ENCODE results near the gene CDH23. TPM values are rescaled to one million over a fixed set of nuclear protein-coding genes. Genes with fewer than 3 reads are reported as not detected.

The CDH23 gene
- total RNA-seq, 2 experiments from 2014 or later: 4.0 to 4.5 TPM

- ChIA-PET POLR2A (no interaction called here), CTCF (no interaction called here)
- Mint-ChIP-seq H3K4me3 (no peak overlapping the region), H3K9me3 (no peaks in the 10 kb centered on the region), H3K27ac (no peak overlapping the region), H3K36me3 (ENCODE audit: low read depth) (no peaks in the 10 kb centered on the region), H3K4me1 (peaks cover 3% of the 10 kb centered on the region), H3K27me3 (no peaks in the 10 kb centered on the region)
- DNase-seq: no peak
These were observed 106.1 kb downstream of the CDH23 start for GRCh38 chr10:71502851-71503250.

DNA sequence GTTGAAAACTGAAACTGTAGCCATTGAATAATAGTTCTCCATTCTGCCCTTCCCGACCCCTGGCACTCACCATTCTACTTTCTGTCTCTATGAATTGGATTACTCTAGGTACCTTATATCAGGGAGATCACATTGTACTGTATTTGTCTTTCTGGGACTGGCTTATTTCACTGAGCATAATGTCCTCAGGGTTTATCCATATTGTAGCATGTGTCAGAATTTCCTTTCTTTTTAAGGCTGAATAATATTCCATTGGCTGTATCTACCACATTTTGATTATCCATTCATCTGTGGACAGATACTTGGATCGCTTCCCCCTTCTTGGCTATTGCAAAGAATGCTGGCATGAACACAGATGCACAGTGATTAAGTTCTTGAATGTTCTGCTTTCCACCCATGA lies 107.4 kb downstream of the CDH23 start:
- CTCF ChIA-PET: no interaction called here
- Mint-ChIP-seq H3K9me3 (no peaks in the 10 kb centered on the region), H3K27me3 (no peaks in the 10 kb centered on the region), H3K4me1 (peaks cover 3% of the 10 kb centered on the region), H3K27ac (no peak overlapping the region), H3K4me3 (no peak overlapping the region), H3K36me3 (ENCODE audit: low read depth) (no peaks in the 10 kb centered on the region)
- DNase-seq: no peak
- POLR2A ChIA-PET: no interaction called here

DNA sequence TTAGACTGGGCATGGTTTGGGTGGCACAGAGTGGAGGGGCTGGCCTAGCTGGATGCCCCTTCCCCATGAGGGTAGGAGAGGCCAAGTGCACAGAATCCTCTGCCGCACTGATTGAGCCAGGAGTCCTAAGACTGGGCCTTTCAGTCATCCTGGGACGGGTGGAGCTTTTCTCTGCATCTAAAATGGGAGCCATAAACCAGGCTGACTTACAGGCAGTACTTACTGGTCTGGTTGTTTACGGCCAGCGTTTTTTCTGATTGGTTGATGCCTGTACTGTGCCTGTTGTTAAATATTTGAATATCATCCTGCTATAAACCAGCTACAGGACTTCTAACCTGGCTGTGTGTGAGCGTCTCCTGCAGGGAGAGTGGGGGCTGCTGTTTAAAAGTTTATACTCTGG lies 107.8 kb downstream of the CDH23 start:
- H3K4me1 Mint-ChIP-seq: peaks cover 3% of the 10 kb centered on the region
- H3K27me3 Mint-ChIP-seq: no peaks in the 10 kb centered on the region
- CTCF ChIA-PET: no interaction called here
- no peaks in the 10 kb centered on the region for H3K9me3 Mint-ChIP-seq
- no peak for DNase-seq
- POLR2A ChIA-PET: no interaction called here
- no peak overlapping the region for H3K27ac Mint-ChIP-seq
- no peaks in the 10 kb centered on the region for H3K36me3 Mint-ChIP-seq (ENCODE audit: low read depth)
- no peak overlapping the region for H3K4me3 Mint-ChIP-seq

- ChIA-PET CTCF (no interaction called here), POLR2A (no interaction called here)
- Mint-ChIP-seq H3K27ac (no peak overlapping the region), H3K36me3 (ENCODE audit: low read depth) (no peaks in the 10 kb centered on the region), H3K4me3 (no peak overlapping the region), H3K4me1 (peaks cover 3% of the 10 kb centered on the region), H3K9me3 (no peaks in the 10 kb centered on the region), H3K27me3 (no peaks in the 10 kb centered on the region)
- DNase-seq: no peak
These were observed 109.1 kb downstream of the CDH23 start for GRCh38 chr10:71505862-71506261.

GRCh38 chr10:71509444-71509843 lies 112.7 kb downstream of the CDH23 start:
- CTCF ChIA-PET: interaction anchor here (1.0 to 1.9 kb wide), 3 partner anchors 10 to 216 kb away, joined by 3 to 4 read pairs (median 4); no protein-coding TSS in a partner anchor
- H3K4me1 Mint-ChIP-seq: peaks cover 3% of the 10 kb centered on the region
- POLR2A ChIA-PET: no interaction called here
- H3K36me3 Mint-ChIP-seq (ENCODE audit: low read depth): no peaks in the 10 kb centered on the region
- H3K27me3 Mint-ChIP-seq: no peaks in the 10 kb centered on the region
- no peaks in the 10 kb centered on the region for H3K9me3 Mint-ChIP-seq
- no peak overlapping the region for H3K27ac Mint-ChIP-seq
- DNase-seq: no peak
- no peak overlapping the region for H3K4me3 Mint-ChIP-seq

DNA sequence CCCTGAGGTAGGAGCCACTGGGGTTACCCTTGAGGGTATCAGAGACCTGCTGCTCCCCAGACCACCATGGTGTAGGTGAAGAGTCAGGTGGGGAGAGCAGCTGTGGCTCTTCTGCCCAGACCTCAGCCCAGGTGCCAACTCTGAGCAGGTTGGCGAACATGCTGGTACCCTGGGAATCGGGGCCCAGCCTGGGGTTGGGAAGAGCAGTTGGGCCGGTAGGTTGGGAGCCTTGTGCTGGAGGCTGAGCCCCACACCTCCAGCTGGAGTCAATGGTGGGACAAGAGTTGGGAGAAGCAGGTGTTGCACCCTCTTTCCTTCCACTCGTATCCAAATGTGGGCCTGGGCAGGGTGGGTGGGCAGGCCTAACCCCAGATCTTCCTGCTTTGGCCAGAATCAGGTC lies 114.5 kb downstream of the CDH23 start:
- Mint-ChIP-seq H3K36me3 (ENCODE audit: low read depth) (no peaks in the 10 kb centered on the region), H3K9me3 (no peaks in the 10 kb centered on the region), H3K27me3 (no peaks in the 10 kb centered on the region), H3K4me1 (no peaks in the 10 kb centered on the region), H3K27ac (no peak overlapping the region), H3K4me3 (no peak overlapping the region)
- POLR2A ChIA-PET: no interaction called here
- CTCF ChIA-PET: no interaction called here
- DNase-seq: no peak

GRCh38 chr10:71512312-71512711 lies 115.6 kb downstream of the CDH23 start:
- H3K9me3 Mint-ChIP-seq: no peaks in the 10 kb centered on the region
- no peak overlapping the region for H3K27ac Mint-ChIP-seq
- no peaks in the 10 kb centered on the region for H3K4me1 Mint-ChIP-seq
- no peak overlapping the region for H3K4me3 Mint-ChIP-seq
- H3K36me3 Mint-ChIP-seq (ENCODE audit: low read depth): no peaks in the 10 kb centered on the region
- no peaks in the 10 kb centered on the region for H3K27me3 Mint-ChIP-seq
- DNase-seq: no peak
- ChIA-PET CTCF (no interaction called here), POLR2A (no interaction called here)

GRCh38 chr10:71512761-71513539 lies 116.2 kb downstream of the CDH23 start:
- no peaks in the 10 kb centered on the region for H3K9me3 Mint-ChIP-seq
- H3K27ac Mint-ChIP-seq: no peak overlapping the region
- H3K4me1 Mint-ChIP-seq: no peaks in the 10 kb centered on the region
- ChIA-PET CTCF (interaction anchor here (1.3 to 1.4 kb wide), 2 partner anchors 16 to 18 kb away, joined by 3 read pairs; no protein-coding TSS in a partner anchor), POLR2A (no interaction called here)
- H3K27me3 Mint-ChIP-seq: no peaks in the 10 kb centered on the region
- DNase-seq: no peak
- H3K4me3 Mint-ChIP-seq: no peak overlapping the region
- H3K36me3 Mint-ChIP-seq (ENCODE audit: low read depth): no peaks in the 10 kb centered on the region

GRCh38 chr10:71513540-71513853 lies 116.8 kb downstream of the CDH23 start:
- H3K27ac Mint-ChIP-seq: no peak overlapping the region
- H3K4me3 Mint-ChIP-seq: no peak overlapping the region
- no peaks in the 10 kb centered on the region for H3K27me3 Mint-ChIP-seq
- DNase-seq: no peak
- H3K36me3 Mint-ChIP-seq (ENCODE audit: low read depth): no peaks in the 10 kb centered on the region
- CTCF ChIA-PET: interaction anchor here (1.3 to 1.4 kb wide), 2 partner anchors 16 to 18 kb away, joined by 3 read pairs; no protein-coding TSS in a partner anchor
- H3K4me1 Mint-ChIP-seq: no peaks in the 10 kb centered on the region
- no peaks in the 10 kb centered on the region for H3K9me3 Mint-ChIP-seq
- POLR2A ChIA-PET: no interaction called here

DNA sequence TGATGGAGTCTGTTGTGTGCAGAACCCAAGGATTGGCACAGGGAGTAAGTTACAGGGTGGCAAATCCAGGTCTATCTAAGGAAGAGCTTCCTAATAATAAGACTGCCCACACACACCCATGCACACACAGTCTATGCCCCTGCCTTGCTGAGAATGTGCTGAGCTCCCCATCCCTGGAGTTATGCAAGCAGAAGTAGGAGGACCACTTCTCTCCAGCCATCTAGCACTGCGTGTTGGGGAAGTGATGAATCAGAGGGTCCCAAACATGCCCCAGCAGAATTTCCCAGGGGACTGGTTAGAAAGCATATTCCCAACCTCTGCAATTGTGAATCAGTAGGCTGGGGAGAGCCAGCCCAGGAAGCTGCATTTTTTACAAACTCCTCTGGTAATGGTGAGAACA lies 117.2 kb downstream of the CDH23 start:
- no peak overlapping the region for H3K4me3 Mint-ChIP-seq
- no peaks in the 10 kb centered on the region for H3K36me3 Mint-ChIP-seq (ENCODE audit: low read depth)
- DNase-seq: no peak
- no peaks in the 10 kb centered on the region for H3K27me3 Mint-ChIP-seq
- H3K27ac Mint-ChIP-seq: no peak overlapping the region
- no peaks in the 10 kb centered on the region for H3K4me1 Mint-ChIP-seq
- ChIA-PET CTCF (interaction anchor here (1.3 to 1.4 kb wide), 2 partner anchors 15 to 17 kb away, joined by 3 read pairs; no protein-coding TSS in a partner anchor), POLR2A (no interaction called here)
- H3K9me3 Mint-ChIP-seq: no peaks in the 10 kb centered on the region

DNA sequence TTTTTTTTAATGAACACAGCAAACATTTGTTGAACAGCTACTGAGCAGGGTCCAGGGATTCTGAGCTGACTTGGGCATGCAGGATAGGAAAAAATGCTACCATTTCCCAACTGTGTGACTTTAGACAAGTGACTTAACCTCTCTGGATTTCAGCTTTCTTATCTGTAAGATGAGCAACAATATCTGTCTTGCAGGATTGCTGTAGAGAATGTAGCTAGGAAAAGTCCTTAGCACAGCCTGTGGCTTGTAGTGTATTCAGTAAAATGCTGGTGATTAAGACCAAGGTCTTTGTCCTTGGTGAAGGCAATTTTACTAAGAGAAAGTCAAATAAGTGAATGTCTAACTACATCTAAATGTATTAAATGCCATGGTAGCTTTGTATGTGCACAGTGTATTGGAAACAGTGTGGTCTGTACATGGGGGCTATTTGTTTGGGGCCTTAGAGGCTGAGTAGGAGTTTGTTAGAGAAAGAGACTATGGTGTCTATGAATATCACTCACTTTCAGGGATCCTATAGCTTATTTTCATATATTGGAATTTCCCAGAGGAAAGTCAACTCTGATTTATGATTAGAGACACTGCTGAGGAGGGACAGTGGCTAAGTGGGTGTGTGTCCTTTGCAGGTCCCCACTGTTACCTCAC lies 118.9 kb downstream of the CDH23 start:
- Mint-ChIP-seq H3K4me1 (no peaks in the 10 kb centered on the region), H3K36me3 (ENCODE audit: low read depth) (no peaks in the 10 kb centered on the region), H3K27ac (no peak overlapping the region), H3K27me3 (no peaks in the 10 kb centered on the region), H3K4me3 (no peak overlapping the region), H3K9me3 (no peaks in the 10 kb centered on the region)
- POLR2A ChIA-PET: no interaction called here
- no peak for DNase-seq
- CTCF ChIA-PET: interaction anchor here (0.6 kb wide), 2 partner anchors 1010 to 1288 kb away, joined by 3 to 6 read pairs; no protein-coding TSS in a partner anchor

DNA sequence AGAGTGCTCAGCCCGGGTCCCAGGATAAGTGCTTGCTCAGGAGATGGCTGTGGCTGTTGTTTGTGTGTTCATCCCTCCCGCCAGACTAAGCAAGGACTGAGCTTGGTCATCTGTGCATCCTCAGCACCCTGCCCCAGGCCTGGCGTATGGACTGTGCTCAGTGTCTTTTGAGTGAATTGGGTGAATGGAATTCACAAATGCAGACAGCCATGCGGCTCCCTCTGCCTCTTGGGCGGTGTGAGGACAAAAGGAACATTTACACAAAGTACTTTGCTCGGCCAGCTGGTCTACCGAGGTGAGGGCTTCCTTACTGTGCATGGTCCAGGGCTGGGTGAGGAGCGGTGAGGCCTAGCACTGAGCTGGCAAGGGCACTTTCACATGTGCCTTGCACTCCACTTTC lies 120.2 kb downstream of the CDH23 start:
- POLR2A ChIA-PET: no interaction called here
- no peak for DNase-seq
- Mint-ChIP-seq H3K4me3 (no peak overlapping the region), H3K27ac (no peak overlapping the region), H3K36me3 (ENCODE audit: low read depth) (no peaks in the 10 kb centered on the region), H3K4me1 (no peaks in the 10 kb centered on the region), H3K9me3 (no peaks in the 10 kb centered on the region), H3K27me3 (no peaks in the 10 kb centered on the region)
- CTCF ChIA-PET: interaction anchor here (0.7 kb wide), 1 partner anchor 27 kb away, joined by 3 read pairs; no protein-coding TSS in a partner anchor

DNA sequence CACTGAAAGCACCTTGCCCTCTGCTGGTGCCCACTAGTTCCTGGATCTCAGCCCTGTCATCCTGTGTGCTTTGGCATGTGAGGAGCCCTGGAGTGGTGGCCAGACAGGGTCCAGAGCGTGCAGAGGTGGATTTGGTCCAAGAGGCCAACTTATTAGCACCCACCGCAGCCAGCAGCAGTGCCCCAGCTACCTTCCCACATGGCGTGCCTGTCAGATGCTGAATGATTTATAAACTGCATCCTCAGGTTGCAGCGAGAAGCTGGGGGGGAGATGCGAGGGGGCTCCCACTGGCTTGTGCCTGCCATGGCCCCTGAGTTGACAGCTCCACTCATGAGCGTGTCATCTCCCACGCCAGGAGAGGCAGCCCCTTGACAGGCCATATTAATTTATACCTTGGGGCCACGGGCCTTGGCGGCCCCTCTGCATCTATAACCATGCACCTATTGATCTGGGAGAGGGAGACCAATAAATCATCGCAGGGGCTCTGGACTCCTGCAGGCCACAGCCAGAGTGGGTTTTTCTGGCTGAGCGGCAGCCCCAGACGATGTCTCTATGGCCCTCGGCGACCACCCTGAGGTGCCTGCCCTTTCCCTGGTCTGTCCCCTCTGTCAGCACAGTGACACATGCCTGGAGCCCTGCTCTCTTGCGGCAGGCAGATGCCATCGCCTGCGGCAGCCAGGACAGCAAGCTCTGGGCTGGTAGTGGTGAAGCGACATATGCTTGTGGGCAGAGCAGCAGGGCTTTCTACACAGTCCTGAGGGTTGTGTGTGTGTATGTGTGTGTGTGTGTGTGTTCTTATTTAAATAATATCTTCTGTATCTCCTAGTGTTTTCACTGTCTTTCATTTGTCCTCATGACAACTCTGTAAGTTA lies 120.8 kb downstream of the CDH23 start:
- Mint-ChIP-seq H3K9me3 (no peaks in the 10 kb centered on the region), H3K4me1 (no peaks in the 10 kb centered on the region), H3K27me3 (no peaks in the 10 kb centered on the region), H3K36me3 (ENCODE audit: low read depth) (no peaks in the 10 kb centered on the region), H3K27ac (no peak overlapping the region), H3K4me3 (no peak overlapping the region)
- ChIA-PET POLR2A (no interaction called here), CTCF (no interaction called here)
- DNase-seq: no peak

Data from activated CD4-positive, alpha-beta T cell treated with anti-CD3 and anti-CD28 coated beads, Interleukin-2, amount 10 ng/mL, durations not matched to agents 7 days and 5 days (primary cell).